KOPT-K1 (cell line): ENCODE measurements around the gene TMEFF2.
"Not testable (repeated sequence)": the region's sequence is repeated elsewhere in the genome, so short reads cannot be mapped to it uniquely, and the experiment has no call there.

Source experiments
- H3K27ac ChIP-seq: fragments of 200-600 bp; sonication (generic); 2 replicates; pipeline ENCODE4 v1.5.1; 2016; ENCODE audit warnings: antibody characterized with exemption, mild to moderate bottlenecking, low read depth, low read length; ENCODE audit not compliant: poor library complexity, severe bottlenecking
- H3K36me3 ChIP-seq: fragments of 200-600 bp; sonication (generic); 2 replicates; pipeline ENCODE4 v1.5.1; 2017; ENCODE audit warnings: antibody characterized with exemption, mild to moderate bottlenecking, low read length, moderate library complexity; ENCODE audit not compliant: insufficient read depth
- H3K9me3 ChIP-seq: fragments of 200-600 bp; sonication (generic); 2 replicates; pipeline ENCODE4 v1.5.1; 2017; ENCODE audit warnings: antibody characterized with exemption, low read length, mild to moderate bottlenecking; ENCODE audit not compliant: insufficient read depth, poor library complexity, severe bottlenecking

Gene TMEFF2

GRCh38 chr2:192155511-192156118, 39.1 kb downstream of the TMEFF2 start:
- H3K36me3 ChIP-seq: no peaks in the 10 kb centered on the region
- no peaks in the 10 kb centered on the region for H3K9me3 ChIP-seq
- H3K27ac ChIP-seq: no peak overlapping the region

DNA sequence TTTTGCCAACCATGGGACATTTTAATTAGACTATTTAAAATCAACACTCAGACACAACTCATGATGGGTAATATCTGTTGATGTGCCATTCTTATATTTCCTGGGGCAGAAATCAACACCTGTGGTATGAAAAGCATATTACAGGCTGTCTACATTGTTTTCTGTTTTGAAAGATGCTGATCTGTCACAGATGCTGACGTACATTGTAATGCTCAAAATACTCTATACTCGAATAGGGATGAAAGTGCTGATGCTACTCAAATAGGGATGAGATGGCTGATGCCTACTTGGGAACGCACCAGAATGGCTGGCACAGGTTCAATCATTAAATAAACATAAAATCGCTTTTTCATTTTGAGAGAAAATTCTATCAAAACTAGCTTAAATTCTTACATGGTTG, 41.2 kb downstream of the TMEFF2 start:
- no peaks in the 10 kb centered on the region for H3K9me3 ChIP-seq
- no peaks in the 10 kb centered on the region for H3K36me3 ChIP-seq
- H3K27ac ChIP-seq: no peak overlapping the region

GRCh38 chr2:192151853-192152252, 42.9 kb downstream of the TMEFF2 start:
- H3K27ac ChIP-seq: no peak overlapping the region
- no peaks in the 10 kb centered on the region for H3K36me3 ChIP-seq
- no peaks in the 10 kb centered on the region for H3K9me3 ChIP-seq

GRCh38 chr2:192150166-192150565, 44.6 kb downstream of the TMEFF2 start:
- no peaks in the 10 kb centered on the region for H3K36me3 ChIP-seq
- no peaks in the 10 kb centered on the region for H3K9me3 ChIP-seq
- H3K27ac ChIP-seq: no peak overlapping the region

- no peaks in the 10 kb centered on the region for H3K36me3 ChIP-seq
- no peaks in the 10 kb centered on the region for H3K9me3 ChIP-seq
- no peak overlapping the region for H3K27ac ChIP-seq
These were observed 46.0 kb downstream of the TMEFF2 start for GRCh38 chr2:192148620-192149321.

- no peak overlapping the region for H3K27ac ChIP-seq
- no peaks in the 10 kb centered on the region for H3K36me3 ChIP-seq
- H3K9me3 ChIP-seq: no peaks in the 10 kb centered on the region
These were observed 46.5 kb downstream of the TMEFF2 start for GRCh38 chr2:192148241-192148619.

DNA sequence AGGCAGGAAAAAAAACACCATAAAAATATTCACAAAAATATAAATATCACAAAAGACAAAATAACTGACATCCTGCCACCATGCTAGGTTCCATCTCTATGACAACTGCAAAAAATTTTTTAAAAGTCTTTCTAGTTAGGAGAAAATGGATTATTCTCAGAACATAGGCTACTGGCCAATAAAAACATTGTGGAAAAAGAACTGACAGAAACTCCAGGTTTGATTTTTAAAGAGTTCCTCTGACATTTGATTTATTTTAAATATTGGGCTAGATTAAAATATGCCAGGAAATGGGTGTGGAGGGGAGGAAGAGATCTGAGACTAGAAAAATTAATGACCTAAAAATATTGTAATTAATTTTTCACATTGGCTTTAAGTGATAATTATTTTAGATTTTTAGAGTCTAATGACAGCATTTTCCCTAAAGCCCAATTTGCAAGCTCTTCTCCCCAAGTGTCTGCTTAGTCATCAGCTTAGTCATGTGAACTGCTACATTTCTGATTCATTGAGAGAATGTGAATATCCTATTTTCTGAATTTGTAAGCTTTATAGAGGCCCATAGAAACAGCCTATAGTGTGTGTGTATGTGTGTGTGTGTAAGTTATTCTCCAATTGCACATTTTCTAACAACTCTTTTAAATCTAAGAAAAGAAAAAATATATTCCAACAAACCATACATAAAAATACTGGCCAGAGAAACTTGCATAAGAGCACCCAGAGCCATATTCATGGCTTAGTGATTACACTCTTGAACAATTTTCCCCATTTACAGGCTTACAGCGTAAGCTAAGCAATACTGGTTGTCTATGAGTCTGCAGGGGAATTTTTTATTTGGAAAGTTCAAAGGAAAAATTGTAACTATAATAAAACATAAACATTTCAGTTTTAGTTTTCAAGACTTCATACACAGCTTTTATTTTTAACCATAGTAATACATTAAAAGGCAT, 48.4 kb downstream of the TMEFF2 start:
- Histone ChIP-seq H3K9me3 (no peaks in the 10 kb centered on the region), H3K27ac (no peak overlapping the region), H3K36me3 (no peaks in the 10 kb centered on the region)

GRCh38 chr2:192145496-192145895, 49.2 kb downstream of the TMEFF2 start:
- no peaks in the 10 kb centered on the region for H3K36me3 ChIP-seq
- no peak overlapping the region for H3K27ac ChIP-seq
- H3K9me3 ChIP-seq: no peaks in the 10 kb centered on the region

DNA sequence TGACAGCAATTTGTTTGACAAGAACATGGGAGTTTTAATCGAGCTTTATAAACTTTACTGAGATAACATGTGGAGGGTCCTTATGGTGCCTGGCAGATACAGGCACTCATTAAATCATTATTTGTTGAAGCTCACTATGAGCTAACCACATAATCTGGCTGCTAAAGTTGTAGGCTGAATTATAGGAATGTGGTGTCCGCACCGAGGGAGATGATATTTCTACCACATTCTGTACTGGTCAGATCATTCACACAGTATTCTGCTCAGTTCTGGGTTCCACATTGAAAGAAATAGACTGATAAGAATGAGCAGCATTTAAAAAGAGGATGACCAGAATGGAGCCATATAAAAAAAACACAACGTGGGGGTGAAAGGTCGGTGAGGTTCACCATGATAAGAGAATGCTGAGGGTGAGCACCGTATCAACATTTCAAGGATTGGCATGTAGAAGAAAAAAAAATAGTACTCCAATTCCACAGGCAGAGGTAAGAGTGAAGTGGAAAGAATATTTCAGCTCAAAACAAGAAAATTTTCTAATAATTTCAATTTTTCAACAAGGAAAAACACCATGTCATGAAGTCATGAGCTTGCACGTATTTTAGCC, 54.4 kb downstream of the TMEFF2 start:
- Histone ChIP-seq H3K36me3 (no peaks in the 10 kb centered on the region), H3K9me3 (no peaks in the 10 kb centered on the region), H3K27ac (no peak overlapping the region)

GRCh38 chr2:192139813-192140212, 54.9 kb downstream of the TMEFF2 start:
- no peaks in the 10 kb centered on the region for H3K36me3 ChIP-seq
- H3K9me3 ChIP-seq: no peaks in the 10 kb centered on the region
- H3K27ac ChIP-seq: no peak overlapping the region

DNA sequence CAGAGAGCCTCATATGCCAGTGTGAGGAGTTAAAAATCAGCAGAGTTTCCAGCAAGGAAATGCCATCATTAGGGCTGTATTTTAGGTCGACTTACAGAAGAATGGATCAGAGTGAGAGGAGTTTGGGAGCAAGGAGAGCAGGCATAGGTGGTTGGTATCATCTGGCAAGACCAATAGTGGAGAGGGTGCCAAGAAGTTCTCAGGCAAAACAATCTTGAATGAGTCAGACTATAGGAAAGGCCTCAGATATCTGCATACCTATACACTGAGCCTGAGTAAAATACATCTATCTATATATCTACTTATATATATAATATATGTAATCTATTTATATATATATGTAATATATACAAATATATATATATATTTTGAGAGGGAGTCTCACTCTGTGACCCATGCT, 57.3 kb downstream of the TMEFF2 start:
- H3K27ac ChIP-seq: no peak overlapping the region
- no peaks in the 10 kb centered on the region for H3K36me3 ChIP-seq
- no peaks in the 10 kb centered on the region for H3K9me3 ChIP-seq

GRCh38 chr2:192132604-192133003, 62.1 kb downstream of the TMEFF2 start:
- not testable (repeated sequence) for H3K36me3 ChIP-seq, H3K27ac ChIP-seq, H3K9me3 ChIP-seq

DNA sequence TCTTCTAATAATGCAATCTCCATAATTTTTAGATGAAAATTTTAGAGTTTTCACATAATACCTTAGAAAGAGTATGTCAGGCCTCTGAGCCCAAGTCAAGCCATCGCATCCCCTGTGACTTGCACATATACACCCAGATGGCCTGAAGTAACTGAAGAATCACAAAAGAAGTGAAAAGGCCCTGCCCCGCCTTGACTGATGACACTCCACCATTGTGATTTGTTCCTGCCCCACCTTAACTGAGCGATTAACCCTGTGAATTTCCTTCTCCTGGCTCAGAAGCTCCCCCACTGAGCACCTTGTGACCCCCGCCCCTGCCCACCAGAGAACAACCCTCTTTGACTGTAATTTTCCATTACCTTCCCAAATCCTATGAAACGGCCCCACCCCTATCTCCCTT, 64.4 kb downstream of the TMEFF2 start:
- H3K36me3 ChIP-seq, H3K27ac ChIP-seq, H3K9me3 ChIP-seq: not testable (repeated sequence)

GRCh38 chr2:192128655-192129054, 66.1 kb downstream of the TMEFF2 start:
- no peak overlapping the region for H3K27ac ChIP-seq
- H3K9me3 ChIP-seq: no peaks in the 10 kb centered on the region
- H3K36me3 ChIP-seq: no peaks in the 10 kb centered on the region

DNA sequence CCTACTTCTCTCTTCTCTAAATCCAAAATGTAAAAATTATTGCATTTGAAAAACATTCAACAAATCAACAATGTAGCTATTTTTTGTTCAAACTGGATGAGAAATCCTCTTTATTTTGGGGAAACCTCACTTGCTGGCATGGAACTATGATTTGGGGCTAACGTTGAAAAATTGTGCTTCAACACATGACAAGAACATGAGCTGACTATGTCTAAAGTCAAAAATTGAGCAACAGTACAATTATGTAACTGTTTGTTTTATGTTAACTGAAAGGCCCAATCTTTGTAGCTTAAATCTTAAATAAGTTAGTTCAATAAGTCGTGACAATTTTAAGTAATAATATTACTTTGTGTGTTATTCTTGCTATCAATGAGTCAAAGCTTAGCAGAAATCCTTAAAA, 67.3 kb downstream of the TMEFF2 start:
- no peaks in the 10 kb centered on the region for H3K9me3 ChIP-seq
- no peak overlapping the region for H3K27ac ChIP-seq
- no peaks in the 10 kb centered on the region for H3K36me3 ChIP-seq
